PC-9 (cell line): ENCODE measurements around the gene TRPC4. TPM values are rescaled to one million over a fixed set of nuclear protein-coding genes. Genes with fewer than 3 reads are reported as not detected.
A peak's percentile ranks its signal among the peaks of the same experiment; 100 is the strongest.

Experiments
- BruUV-seq: library from RNA; stranded (reverse); fragments of 400-500 nt; replicated peaks from 2 replicates; lab custom pipeline; 2021; lab: Mats Ljungman, UMichigan
- CTCF ChIA-PET: fragments of 300-600 bp; sonication (Branson Sonifier 250); formaldehyde crosslinking; loops from one replicate; lab custom pipeline; 2022; ENCODE audit warnings: antibody characterized with exemption; lab: Charles Lee
- POLR2A ChIA-PET: fragments of 300-600 bp; sonication (Branson Sonifier 250); formaldehyde crosslinking; loops from one replicate; lab custom pipeline; 2022; ENCODE audit warnings: antibody characterized with exemption; ENCODE audit not compliant: unreplicated experiment; lab: Charles Lee
- DNase-seq, 2 experiments: peaks; one replicate each; pipeline versions ENCODE4 v3.0.0 to v3.0.0-alpha.2; 2015 to 2022; ENCODE audit warnings: mixed read lengths in 1 of 2
- H2AFZ ChIP-seq: fragments of 200-600 bp; sonication (generic); 2 replicates; pipeline ENCODE4 v1.8.1; 2017; ENCODE audit warnings: antibody characterized with exemption
- H3F3A ChIP-seq: fragments of 200-600 bp; sonication (generic); 2 replicates; pipeline ENCODE4 v1.8.1; 2017; ENCODE audit warnings: antibody characterized with exemption, mild to moderate bottlenecking, low read depth; ENCODE audit not compliant: insufficient read depth
- H3K27ac ChIP-seq: fragments of 200-600 bp; sonication (generic); 2 replicates; pipeline ENCODE4 v1.6.1; 2016; ENCODE audit warnings: mixed run types
- H3K27me3 ChIP-seq: fragments of 200-600 bp; sonication (generic); 2 replicates; pipeline ENCODE4 v1.6.1; 2016; ENCODE audit warnings: low read depth, mixed run types; ENCODE audit not compliant: insufficient read depth
- H3K36me3 ChIP-seq: fragments of 200-600 bp; sonication (generic); 2 replicates; pipeline ENCODE4 v1.6.1; 2016; ENCODE audit warnings: low read depth, mixed run types
- H3K4me1 ChIP-seq: fragments of 200-600 bp; sonication (generic); replicated peaks from 2 replicates; pipeline ENCODE4 v1.6.1; 2016; ENCODE audit warnings: mixed run types; ENCODE audit not compliant: insufficient read depth
- H3K4me2 ChIP-seq: fragments of 200-600 bp; sonication (generic); 2 replicates; pipeline ENCODE4 v1.6.1; 2017; ENCODE audit warnings: mixed run types
- H3K4me3 ChIP-seq: fragments of 200-600 bp; sonication (generic); 2 replicates; pipeline ENCODE4 v1.6.1; 2016; ENCODE audit warnings: mixed run types
- H3K79me2 ChIP-seq: fragments of 200-600 bp; sonication (generic); 2 replicates; pipeline ENCODE4 v1.6.1; 2017; ENCODE audit warnings: low read depth, mixed run types
- H3K9me2 ChIP-seq: fragments of 200-600 bp; sonication (generic); 2 replicates; pipeline ENCODE4 v1.8.1; 2017; ENCODE audit warnings: mild to moderate bottlenecking; ENCODE audit not compliant: insufficient read depth
- H3K9me3 ChIP-seq: fragments of 200-600 bp; sonication (generic); 2 replicates; pipeline ENCODE4 v1.8.1; 2016; ENCODE audit warnings: low read depth; ENCODE audit not compliant: insufficient read depth
- H4K20me1 ChIP-seq: fragments of 200-600 bp; sonication (generic); 2 replicates; pipeline ENCODE4 v1.8.1; 2017; ENCODE audit not compliant: insufficient read depth
- CTCF ChIP-seq: fragments of 200-600 bp; sonication (generic); conservative IDR thresholded peaks from 2 replicates; pipeline ENCODE4 v1.6.1; 2017; ENCODE audit warnings: mixed run types, antibody characterized with exemption, mild to moderate bottlenecking, moderate library complexity
- EZH2 ChIP-seq: fragments of 200-600 bp; sonication (generic); IDR thresholded peaks from 2 replicates; pipeline ENCODE4 v1.8.0; 2017; ENCODE audit warnings: antibody characterized with exemption, low read depth
- intact Hi-C: fragments of 100-400 bp; cut with micrococcal nuclease; formaldehyde crosslinking; loops from one replicate; pipeline ENCODE4 v1.10.0; 2022; ENCODE audit not compliant: unreplicated experiment
- total RNA-seq: library from RNA; stranded (reverse); gene quantifications from 2 replicates; pipeline ENCODE4 v1.2.3, GENCODE V29; 2021

Gene TRPC4
- total RNA-seq, 1 experiment from 2014 or later: 1.7 TPM

GRCh38 chr13:37685206-37685605 lies 184.4 kb downstream of the TRPC4 start:
- Histone ChIP-seq H3K27me3 (no peaks in the 10 kb centered on the region), H3K27ac (no peak overlapping the region), H3K9me3 (no peaks in the 10 kb centered on the region), H2AFZ (no peak overlapping the region), H3K4me3 (no peak overlapping the region), H3K36me3 (no peaks in the 10 kb centered on the region), H3K4me1 (no peaks in the 10 kb centered on the region), H3K79me2 (no peaks in the 10 kb centered on the region), H3K4me2 (no peak overlapping the region), H3K9me2 (no peaks in the 10 kb centered on the region), H4K20me1 (no peaks in the 10 kb centered on the region), H3F3A (no peaks in the 10 kb centered on the region)
- ChIA-PET CTCF (no interaction called here), POLR2A (interaction anchor here (0.6 kb wide), 1 partner anchor 19 kb away, joined by 4 read pairs; no protein-coding TSS in a partner anchor)
- BruUV-seq: no TSS peak
- intact Hi-C loops: no loop called here
- TF ChIP-seq EZH2: no peak
- TF ChIP-seq CTCF: no peak
- DNase-seq: no peak

GRCh38 chr13:37682496-37682895 lies 187.1 kb downstream of the TRPC4 start:
- H2AFZ ChIP-seq: no peak overlapping the region
- no peaks in the 10 kb centered on the region for H3K36me3 ChIP-seq
- no peaks in the 10 kb centered on the region for H3K79me2 ChIP-seq
- POLR2A ChIA-PET: no interaction called here
- CTCF ChIA-PET: interaction anchor here (0.7 kb wide), 1 partner anchor 363 kb away, joined by 20 read pairs; no protein-coding TSS in a partner anchor
- H3K9me3 ChIP-seq: no peaks in the 10 kb centered on the region
- BruUV-seq: no TSS peak
- no peak overlapping the region for H3K27ac ChIP-seq
- H3K4me2 ChIP-seq: no peak overlapping the region
- no peaks in the 10 kb centered on the region for H4K20me1 ChIP-seq
- intact Hi-C loops: no loop called here
- TF ChIP-seq EZH2: no peak
- TF ChIP-seq CTCF: no peak
- no peaks in the 10 kb centered on the region for H3K27me3 ChIP-seq
- DNase-seq: no peak
- no peaks in the 10 kb centered on the region for H3K4me1 ChIP-seq
- H3K4me3 ChIP-seq: no peak overlapping the region
- no peaks in the 10 kb centered on the region for H3F3A ChIP-seq
- no peaks in the 10 kb centered on the region for H3K9me2 ChIP-seq

GRCh38 chr13:37681281-37682032 lies 188.1 kb downstream of the TRPC4 start:
- Histone ChIP-seq H4K20me1 (no peaks in the 10 kb centered on the region), H3K9me2 (no peaks in the 10 kb centered on the region), H3K79me2 (no peaks in the 10 kb centered on the region), H3K36me3 (no peaks in the 10 kb centered on the region), H3K9me3 (no peaks in the 10 kb centered on the region), H3K4me1 (no peaks in the 10 kb centered on the region), H3K27me3 (no peaks in the 10 kb centered on the region), H3K4me3 (no peak overlapping the region), H2AFZ (peak overlapping the region; percentile 66), H3K27ac (no peak overlapping the region), H3K4me2 (no peak overlapping the region), H3F3A (no peaks in the 10 kb centered on the region)
- ChIA-PET CTCF (no interaction called here), POLR2A (no interaction called here)
- TF ChIP-seq EZH2: no peak
- TF ChIP-seq CTCF: no peak
- no peak for DNase-seq
- intact Hi-C loops: no loop called here
- BruUV-seq: no TSS peak
